ENCODE results near the gene FOXP3. TPM values are rescaled to one million over a fixed set of nuclear protein-coding genes. Genes with fewer than 3 reads are reported as not detected.

FOXP3 gene
- total and polyA plus RNA-seq, 2 of the 4 experiments (the other 2 are of a cell fraction), result 0.05 TPM; not detected in 1

GRCh38 chrX:49202022-49202421, 62.5 kb downstream of the FOXP3 start:
- H2AFZ ChIP-seq (replicated peaks; ENCODE audit: low read length, poor library complexity), result no peak overlapping the region
- no peak overlapping the region for H3K4me2 ChIP-seq (ENCODE audit: low read depth, low read length)
- no peak overlapping the region for H2BK5ac ChIP-seq (ENCODE audit: low read depth, low read length, poor library complexity, severe bottlenecking)
- H3K9ac ChIP-seq (ENCODE audit: low read depth, low read length), result no peak overlapping the region
- H4K5ac ChIP-seq (ENCODE audit: low read depth, low read length), result no peak overlapping the region
- no peaks in the 10 kb centered on the region for H3K36me3 ChIP-seq (ENCODE audit: control insufficient read depth, insufficient read depth, low read length)
- no peaks in the 10 kb centered on the region for H3K9me1 ChIP-seq (ENCODE audit: insufficient read depth, low read length)
- no peak overlapping the region for H3K56ac ChIP-seq (ENCODE audit: extremely low read depth, insufficient read depth, low read length)
- no peak overlapping the region for H2BK15ac ChIP-seq (ENCODE audit: low read depth, low read length)
- H3K4me1 ChIP-seq (ENCODE audit: control insufficient read depth, insufficient read depth, low read length), result no peaks in the 10 kb centered on the region
- intact Hi-C loops (cut with micrococcal nuclease), result no loop called here
- ChIA-PET POLR2A (ENCODE audit: unreplicated experiment) (no interaction called here), CTCF (no interaction called here)
- H3K4me3 ChIP-seq (ENCODE audit: insufficient read depth, low read depth, low read length), result no peak overlapping the region
- H3K27me3 ChIP-seq (ENCODE audit: control insufficient read depth, insufficient read depth, low read length), result peaks cover 15% of the 10 kb centered on the region
- H2BK120ac ChIP-seq (ENCODE audit: low read depth, low read length), result no peak overlapping the region
- no peak overlapping the region for H3K4ac ChIP-seq (ENCODE audit: low read depth, low read length)
- H3K14ac ChIP-seq (replicated peaks; ENCODE audit: low read depth, low read length), result no peak overlapping the region
- no CpG with 5 or more reads among the region's 2 CpGs for WGBS, 2 experiments (ENCODE audit: extremely low coverage in 2 of 2, insufficient read length in 1 of 2)
- BruUV-seq (replicated peaks), result no TSS peak
- no peak overlapping the region for H3K18ac ChIP-seq (ENCODE audit: low read depth, low read length)
- in situ Hi-C loops (cut with MboI; ENCODE audit: low sequenced_read_pairs), result no loop called here
- dilution Hi-C loops (cut with HindIII; ENCODE audit: low sequenced_read_pairs, unreplicated experiment), result no loop called here
- H4K91ac ChIP-seq (ENCODE audit: insufficient read depth, low read depth, low read length), result no peak overlapping the region
- no peak overlapping the region for H3K27ac ChIP-seq (ENCODE audit: insufficient read depth, low read length)
- no peaks in the 10 kb centered on the region for H4K20me1 ChIP-seq (ENCODE audit: insufficient read depth, low read length)
- H3K23ac ChIP-seq (ENCODE audit: low read depth, low read length), result no peak overlapping the region
- no peak for ATAC-seq (ENCODE audit: low read depth)
- TF ChIP-seq RAD21 (IDR thresholded peaks at IDR 0.05; ENCODE audit: low read length) (no peak), POLR2A (IDR thresholded peaks at IDR 0.05; ENCODE audit: low read depth, low read length) (no peak), MAZ (IDR thresholded peaks at IDR 0.05; ENCODE audit: borderline replicate concordance, low read depth, low read length) (no peak), SMC3 (IDR thresholded peaks at IDR 0.05; ENCODE audit: low read depth, low read length) (no peak), CHD1 (IDR thresholded peaks at IDR 0.05; ENCODE audit: low read depth, low read length) (no peak), MXI1 (IDR thresholded peaks at IDR 0.05; ENCODE audit: borderline replicate concordance, low read depth, low read length) (no peak), BHLHE40 (IDR thresholded peaks at IDR 0.05; ENCODE audit: low read depth, low read length) (no peak), ELK1 (IDR thresholded peaks at IDR 0.05; ENCODE audit: borderline replicate concordance, low read depth, low read length) (no peak), RCOR1 (IDR thresholded peaks at IDR 0.05; ENCODE audit: insufficient replicate concordance, low read length) (no peak), CTCF (conservative IDR thresholded peaks at IDR 0.05; ENCODE audit: low read depth, low read length) (no peak), CEBPB (IDR thresholded peaks at IDR 0.05; ENCODE audit: low read depth, low read length) (no peak), NFE2L2 (IDR thresholded peaks at IDR 0.05; ENCODE audit: low read depth, low read length) (no peak), MAFK (IDR thresholded peaks at IDR 0.05; ENCODE audit: low read depth, low read length) (no peak), FOS (IDR thresholded peaks at IDR 0.05; ENCODE audit: low read depth, low read length) (no peak), USF2 (IDR thresholded peaks at IDR 0.05; ENCODE audit: low read depth, low read length) (no peak), RFX5 (IDR thresholded peaks at IDR 0.05; ENCODE audit: low read depth, low read length) (no peak)
- H2AK5ac ChIP-seq (ENCODE audit: low read depth, low read length), result no peak overlapping the region
- DNase-seq, result no peak
- no peak overlapping the region for H4K8ac ChIP-seq (ENCODE audit: low read depth in 2 of 2, low read length in 2 of 2)
- H3K79me1 ChIP-seq (ENCODE audit: low read depth in 1 of 2, low read length in 2 of 2), result no peaks in the 10 kb centered on the region
- H2AK9ac ChIP-seq (replicated peaks; ENCODE audit: low read depth, low read length, poor library complexity), result no peak overlapping the region
- no peaks in the 10 kb centered on the region for H3K9me3 ChIP-seq (ENCODE audit: control insufficient read depth, insufficient read depth, low read length)
- H2BK20ac ChIP-seq (ENCODE audit: low read depth, low read length), result no peak overlapping the region
